Stimulated activated memory B cell treated with anti-CD40 and anti-IgM and Interleukin-4, amounts not matched to agents 10 μg/mL and 1 μg/mL and 100 μg/mL, for 72 hours (primary cell): ENCODE results near the gene CRACDL.

Experiments used
- ATAC-seq: fragments of 150-1000 bp; cut with Tn5 transposase; 2 replicates; pipeline ENCODE4 v1.10.0; 2021
- H3K27ac Mint-ChIP-seq: one replicate; pipeline ENCODE4 v1.8.0; 2022; ENCODE audit warnings: mild to moderate bottlenecking, mixed read lengths
- H3K27me3 Mint-ChIP-seq: one replicate; pipeline ENCODE4 v1.8.0; 2022; ENCODE audit warnings: mixed read lengths
- H3K36me3 Mint-ChIP-seq: one replicate; pipeline ENCODE4 v1.8.0; 2022; ENCODE audit warnings: mixed read lengths
- H3K4me1 Mint-ChIP-seq: one replicate; pipeline ENCODE4 v1.8.0; 2022; ENCODE audit warnings: mixed read lengths
- H3K4me3 Mint-ChIP-seq: one replicate; pipeline ENCODE4 v1.8.0; 2022; ENCODE audit warnings: mild to moderate bottlenecking, moderate library complexity, mixed read lengths
- H3K9me3 Mint-ChIP-seq: one replicate; pipeline ENCODE4 v1.8.0; 2022; ENCODE audit warnings: mixed read lengths

The CRACDL gene

GRCh38 chr2:98749066-98749450 is 187.0 kb downstream of the CRACDL start:
- Mint-ChIP-seq H3K27me3 (no peaks in the 10 kb centered on the region), H3K27ac (peak overlapping the region; percentile 18), H3K4me1 (peaks cover 22% of the 10 kb centered on the region), H3K36me3 (no peaks in the 10 kb centered on the region), H3K9me3 (no peaks in the 10 kb centered on the region), H3K4me3 (peak overlapping the region; percentile 30)
- peak; percentile 77 for ATAC-seq

GRCh38 chr2:98748292-98749065 is 187.5 kb downstream of the CRACDL start:
- H3K36me3 Mint-ChIP-seq = no peaks in the 10 kb centered on the region
- peak; percentile 31 for ATAC-seq
- peaks cover 22% of the 10 kb centered on the region for H3K4me1 Mint-ChIP-seq

GRCh38 chr2:98747888-98748287 is 188.1 kb downstream of the CRACDL start:
- H3K9me3 Mint-ChIP-seq = no peaks in the 10 kb centered on the region
- H3K4me3 Mint-ChIP-seq = peak overlapping the region; percentile 21
- H3K27ac Mint-ChIP-seq = peak overlapping the region; percentile 18
- no peak for ATAC-seq
- H3K27me3 Mint-ChIP-seq = no peaks in the 10 kb centered on the region
- H3K36me3 Mint-ChIP-seq = no peaks in the 10 kb centered on the region
- peaks cover 22% of the 10 kb centered on the region for H3K4me1 Mint-ChIP-seq

More at GRCh38 chr2:98748292-98749065, 187.5 kb downstream of the CRACDL start:
- H3K27ac Mint-ChIP-seq = peak overlapping the region; percentile 18
- no peaks in the 10 kb centered on the region for H3K27me3 Mint-ChIP-seq
- H3K4me3 Mint-ChIP-seq = peak overlapping the region; percentile 30
- H3K9me3 Mint-ChIP-seq = no peaks in the 10 kb centered on the region

- H3K4me3 Mint-ChIP-seq = no peak overlapping the region
- H3K27ac Mint-ChIP-seq = no peak overlapping the region
- no peaks in the 10 kb centered on the region for H3K36me3 Mint-ChIP-seq
- ATAC-seq = no peak
- H3K4me1 Mint-ChIP-seq = peaks cover 22% of the 10 kb centered on the region
- no peaks in the 10 kb centered on the region for H3K27me3 Mint-ChIP-seq
- no peaks in the 10 kb centered on the region for H3K9me3 Mint-ChIP-seq
These were observed 189.6 kb downstream of the CRACDL start for GRCh38 chr2:98746426-98746825.

- H3K4me1 Mint-ChIP-seq = peaks cover 22% of the 10 kb centered on the region
- H3K36me3 Mint-ChIP-seq = no peaks in the 10 kb centered on the region
- no peaks in the 10 kb centered on the region for H3K9me3 Mint-ChIP-seq
- H3K27me3 Mint-ChIP-seq = no peaks in the 10 kb centered on the region
- H3K27ac Mint-ChIP-seq = no peak overlapping the region
- no peak for ATAC-seq
- H3K4me3 Mint-ChIP-seq = no peak overlapping the region
These were observed 191.4 kb downstream of the CRACDL start for GRCh38 chr2:98744595-98744994.
